ENCODE results near the gene DDX3X. TPM values are rescaled to one million over a fixed set of nuclear protein-coding genes. Genes with fewer than 3 reads are reported as not detected.
A peak's percentile ranks its signal among the peaks of the same experiment; 100 is the strongest.

The DDX3X gene
- total RNA-seq, 1 donor from 2014 or later = 264 TPM

GRCh38 chrX:41336447-41336846 lies 2.5 kb downstream of the DDX3X start:
- Histone ChIP-seq H3F3A (ENCODE audit: low read depth) (peaks cover 40% of the 10 kb centered on the region), H3K36me3 (peaks cover 4% of the 10 kb centered on the region), H3K79me2 (ENCODE audit: low read depth) (peaks cover 87% of the 10 kb centered on the region), H3K4me1 (peaks cover 20% of the 10 kb centered on the region), H3K4me3 (peak overlapping the region; percentile 84), H4K20me1 (ENCODE audit: low read depth) (peaks cover 70% of the 10 kb centered on the region), H3K9me3 (ENCODE audit: low read depth) (no peaks in the 10 kb centered on the region), H3K27me3 (no peaks in the 10 kb centered on the region), H3K4me2 (peak overlapping the region; percentile 87), H3K9ac (no peak overlapping the region), H3K27ac (no peak overlapping the region), H2AFZ (replicated peaks) (no peak overlapping the region)
- peaks cover 2% of the 10 kb centered on the region for H3K9me3 Mint-ChIP-seq
- H3K27ac Mint-ChIP-seq = no peak overlapping the region
- TF ChIP-seq EZH2phosphoT487 (IDR thresholded peaks at IDR 0.05) = no peak
- TF ChIP-seq EZH2 (IDR thresholded peaks at IDR 0.05) = no peak
- no peak for TF ChIP-seq CTCF (IDR thresholded peaks at IDR 0.05)
- H3K4me1 Mint-ChIP-seq = peaks cover 16% of the 10 kb centered on the region
- H3K36me3 Mint-ChIP-seq = peaks cover 11% of the 10 kb centered on the region
- H3K27me3 Mint-ChIP-seq (ENCODE audit: insufficient read depth, low read depth) = peaks cover 12% of the 10 kb centered on the region
- H3K4me3 Mint-ChIP-seq = peak overlapping the region; percentile 94
- DNase-seq (ENCODE audit: low spot score) = no peak

GRCh38 chrX:41337140-41337539 lies 3.2 kb downstream of the DDX3X start:
- Mint-ChIP-seq H3K9me3 (peaks cover 1% of the 10 kb centered on the region), H3K27me3 (ENCODE audit: insufficient read depth, low read depth) (peaks cover 12% of the 10 kb centered on the region), H3K27ac (no peak overlapping the region), H3K4me1 (peaks cover 15% of the 10 kb centered on the region), H3K4me3 (peak overlapping the region; percentile 64), H3K36me3 (peaks cover 11% of the 10 kb centered on the region)
- no peaks in the 10 kb centered on the region for H3K27me3 ChIP-seq
- peaks cover 77% of the 10 kb centered on the region for H4K20me1 ChIP-seq (ENCODE audit: low read depth)
- H3F3A ChIP-seq (ENCODE audit: low read depth) = peaks cover 47% of the 10 kb centered on the region
- H3K36me3 ChIP-seq = peaks cover 4% of the 10 kb centered on the region
- peak overlapping the region; percentile 84 for H3K4me3 ChIP-seq
- H3K9ac ChIP-seq = no peak overlapping the region
- H3K79me2 ChIP-seq (ENCODE audit: low read depth) = peaks cover 87% of the 10 kb centered on the region
- peak overlapping the region; percentile 87 for H3K4me2 ChIP-seq
- H2AFZ ChIP-seq (replicated peaks) = no peak overlapping the region
- no peak overlapping the region for H3K27ac ChIP-seq
- no peak for TF ChIP-seq EZH2 (IDR thresholded peaks at IDR 0.05)
- TF ChIP-seq EZH2phosphoT487 (IDR thresholded peaks at IDR 0.05) = no peak
- no peak for TF ChIP-seq CTCF (IDR thresholded peaks at IDR 0.05)
- no peak for DNase-seq (ENCODE audit: low spot score)
- H3K4me1 ChIP-seq = peaks cover 15% of the 10 kb centered on the region
- H3K9me3 ChIP-seq (ENCODE audit: low read depth) = no peaks in the 10 kb centered on the region

- Histone ChIP-seq H3K4me3 (peak overlapping the region; percentile 84), H3K4me1 (peaks cover 13% of the 10 kb centered on the region), H3K36me3 (peaks cover 6% of the 10 kb centered on the region), H3K79me2 (ENCODE audit: low read depth) (peaks cover 98% of the 10 kb centered on the region), H4K20me1 (ENCODE audit: low read depth) (peaks cover 90% of the 10 kb centered on the region), H3K9me3 (ENCODE audit: low read depth) (no peaks in the 10 kb centered on the region), H2AFZ (replicated peaks) (no peak overlapping the region), H3K27ac (no peak overlapping the region), H3K4me2 (peak overlapping the region; percentile 87), H3K27me3 (no peaks in the 10 kb centered on the region), H3F3A (ENCODE audit: low read depth) (peaks cover 49% of the 10 kb centered on the region), H3K9ac (no peak overlapping the region)
- Mint-ChIP-seq H3K9me3 (no peaks in the 10 kb centered on the region), H3K36me3 (peaks cover 18% of the 10 kb centered on the region), H3K27ac (no peak overlapping the region), H3K4me1 (peaks cover 11% of the 10 kb centered on the region), H3K27me3 (ENCODE audit: insufficient read depth, low read depth) (peaks cover 10% of the 10 kb centered on the region), H3K4me3 (no peak overlapping the region)
- no peak for DNase-seq (ENCODE audit: low spot score)
- TF ChIP-seq CTCF (IDR thresholded peaks at IDR 0.05) (no peak), EZH2 (IDR thresholded peaks at IDR 0.05) (no peak), EZH2phosphoT487 (IDR thresholded peaks at IDR 0.05) (no peak)
These were observed 4.5 kb downstream of the DDX3X start for GRCh38 chrX:41338436-41338835.

Data from neural progenitor cell (in vitro differentiated cells).